Body of pancreas (tissue), 4 donors: ENCODE measurements around the gene NEDD1.

Source experiments
- POLR2A ChIP-seq, 3 donors: fragments of 450-650 bp; IDR thresholded peaks; one replicate each; pipeline ENCODE4 v1.6.1; 2016; ENCODE audit warnings: antibody characterized with exemption in 3 of 3, mild to moderate bottlenecking in 2 of 3
- TF ChIP-seq, protein P1 (sequence below), 7 experiments: fragments of 450-650 bp in 4 of 7; fragments of 200-600 bp in 3 of 7; sonication (generic) in 3 of 7; IDR thresholded peaks; one replicate each; pipeline ENCODE4 v1.5.1; 2016 to 2019; ENCODE audit warnings: antibody characterized with exemption in 7 of 7

DNA sequence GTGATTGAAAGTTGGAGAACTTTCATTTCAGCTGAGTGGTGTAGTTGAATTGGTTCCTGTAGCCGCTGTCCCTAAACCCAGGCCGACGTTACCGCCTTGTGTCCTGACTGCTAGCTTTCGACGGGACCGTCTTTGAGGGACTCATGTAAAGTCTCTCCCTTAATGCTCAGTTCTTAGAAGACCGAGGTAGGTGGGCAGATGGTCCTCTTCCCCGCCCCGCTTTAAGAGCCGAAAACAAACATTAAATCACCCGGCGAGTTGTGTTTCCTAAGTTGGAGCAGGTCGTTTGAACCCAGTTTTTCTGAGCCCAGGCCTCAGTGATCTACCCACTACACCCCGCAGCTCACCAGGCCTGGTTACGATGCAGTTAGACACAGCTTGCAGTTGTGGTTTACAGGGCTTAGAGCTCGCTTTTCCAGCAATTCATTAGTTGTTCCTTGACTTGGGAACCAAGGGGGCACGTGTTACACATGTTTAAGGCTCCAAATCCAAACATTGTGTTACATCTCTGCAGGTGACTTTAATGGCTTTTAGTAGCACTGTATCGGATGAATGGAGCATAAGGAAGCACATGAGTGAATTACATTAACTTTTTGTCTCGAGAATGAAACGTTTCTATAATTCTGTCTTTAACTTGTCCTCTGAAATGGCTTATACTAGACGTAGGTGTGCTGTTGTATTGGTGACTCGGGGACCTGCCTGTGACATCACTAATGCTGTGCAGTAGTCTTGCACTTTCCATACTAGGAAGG is 790 bp downstream of the NEDD1 start:
- TF ChIP-seq, protein P1, sequence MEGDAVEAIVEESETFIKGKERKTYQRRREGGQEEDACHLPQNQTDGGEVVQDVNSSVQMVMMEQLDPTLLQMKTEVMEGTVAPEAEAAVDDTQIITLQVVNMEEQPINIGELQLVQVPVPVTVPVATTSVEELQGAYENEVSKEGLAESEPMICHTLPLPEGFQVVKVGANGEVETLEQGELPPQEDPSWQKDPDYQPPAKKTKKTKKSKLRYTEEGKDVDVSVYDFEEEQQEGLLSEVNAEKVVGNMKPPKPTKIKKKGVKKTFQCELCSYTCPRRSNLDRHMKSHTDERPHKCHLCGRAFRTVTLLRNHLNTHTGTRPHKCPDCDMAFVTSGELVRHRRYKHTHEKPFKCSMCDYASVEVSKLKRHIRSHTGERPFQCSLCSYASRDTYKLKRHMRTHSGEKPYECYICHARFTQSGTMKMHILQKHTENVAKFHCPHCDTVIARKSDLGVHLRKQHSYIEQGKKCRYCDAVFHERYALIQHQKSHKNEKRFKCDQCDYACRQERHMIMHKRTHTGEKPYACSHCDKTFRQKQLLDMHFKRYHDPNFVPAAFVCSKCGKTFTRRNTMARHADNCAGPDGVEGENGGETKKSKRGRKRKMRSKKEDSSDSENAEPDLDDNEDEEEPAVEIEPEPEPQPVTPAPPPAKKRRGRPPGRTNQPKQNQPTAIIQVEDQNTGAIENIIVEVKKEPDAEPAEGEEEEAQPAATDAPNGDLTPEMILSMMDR (IDR thresholded peaks at IDR 0.05) = no peak
- TF ChIP-seq POLR2A (IDR thresholded peaks at IDR 0.05) = no peak
